HepG2 (cell line): ENCODE results near the gene ADRA2A. TPM values are rescaled to one million over a fixed set of nuclear protein-coding genes. Genes with fewer than 3 reads are reported as not detected.

Experiments
- ASH2L ChIP-seq: fragments of 300-600, 200-600 bp; sonication (generic); IDR thresholded peaks from 2 replicates; pipeline ENCODE4 v1.7.0; 2017; ENCODE audit warnings: low read depth, mild to moderate bottlenecking, moderate library complexity, mixed read lengths, low read length; ENCODE audit not compliant: insufficient read length
- CAMTA2 ChIP-seq: sonication (generic); formaldehyde crosslinking; IDR thresholded peaks from 2 replicates; pipeline ENCODE4 v1.4.0; 2020; ENCODE audit warnings: mild to moderate bottlenecking, missing genetic modification reagents, borderline replicate concordance
- DNMT3B ChIP-seq: conservative IDR thresholded peaks from 2 replicates; pipeline ENCODE4 v1.6.1; 2016; ENCODE audit warnings: missing biosample characterization, control low read depth
- HIC2 ChIP-seq: sonication (generic); formaldehyde crosslinking; IDR thresholded peaks from 2 replicates; pipeline ENCODE4 v1.9.0; 2022; ENCODE audit warnings: low read depth, missing genetic modification reagents
- ISL2 ChIP-seq: sonication (generic); formaldehyde crosslinking; IDR thresholded peaks from 2 replicates; pipeline ENCODE4 v1.5.0; 2020; ENCODE audit warnings: missing genetic modification reagents
- MATR3 ChIP-seq: sonication (generic); formaldehyde crosslinking; IDR thresholded peaks from 2 replicates; pipeline ENCODE4 v1.4.0; 2020; ENCODE audit warnings: missing genetic modification reagents
- PITX1 ChIP-seq: sonication (generic); formaldehyde crosslinking; IDR thresholded peaks from 2 replicates; pipeline ENCODE4 v1.5.1; 2020; ENCODE audit warnings: mild to moderate bottlenecking, missing genetic modification reagents
- PRPF4 ChIP-seq: fragments of 200-400 bp; formaldehyde crosslinking; IDR thresholded peaks from 2 replicates; pipeline ENCODE4 v1.6.1; 2016; ENCODE audit warnings: low read length, low read depth; ENCODE audit not compliant: poor library complexity, severe bottlenecking
- TCF12 ChIP-seq, 2 experiments: fragments of 450-650 bp in 1 of 2; sonication (generic) in 1 of 2; formaldehyde crosslinking in 1 of 2; IDR thresholded peaks; 2 replicates each; pipeline versions ENCODE4 v1.6.1 to v1.8.0; 2017 to 2022; ENCODE audit warnings: antibody characterized with exemption in 1 of 2, mild to moderate bottlenecking in 1 of 2, missing genetic modification reagents in 1 of 2, moderate library complexity in 1 of 2
- YEATS2 ChIP-seq: sonication (generic); formaldehyde crosslinking; IDR thresholded peaks from 2 replicates; pipeline ENCODE4 v1.4.0; 2020; ENCODE audit warnings: missing genetic modification reagents, borderline replicate concordance
- ZNF160 ChIP-seq: sonication (generic); formaldehyde crosslinking; IDR thresholded peaks from 2 replicates; pipeline ENCODE4 v1.8.0; 2022; ENCODE audit warnings: mild to moderate bottlenecking, inconsistent platforms, missing genetic modification reagents
- ZNF75D ChIP-seq: sonication (generic); formaldehyde crosslinking; IDR thresholded peaks from 2 replicates; pipeline ENCODE4 v1.8.1; 2023; ENCODE audit warnings: missing genetic modification reagents, mild to moderate bottlenecking, borderline replicate concordance
- ZNF790 ChIP-seq: sonication (generic); formaldehyde crosslinking; IDR thresholded peaks from 2 replicates; pipeline ENCODE4 v1.8.0; 2022; ENCODE audit warnings: missing genetic modification reagents, mild to moderate bottlenecking, borderline replicate concordance
- ZSCAN5A ChIP-seq: sonication (generic); formaldehyde crosslinking; IDR thresholded peaks from 2 replicates; pipeline ENCODE4 v1.8.0; 2022; ENCODE audit warnings: mild to moderate bottlenecking, missing genetic modification reagents, borderline replicate concordance
- polyA plus RNA-seq, 8 experiments: library from polyadenylated mRNA; depleted of rRNA in 3 of 8; stranded (reverse) in 7 of 8; unstranded in 1 of 8; fragments of >200 nt; fragmentation: Illumina TruSeq in 4 of 8; extraction: Trizol in 4 of 8; gene quantifications; 2 replicates each; pipeline versions ENCODE4 v1.2.1 to v1.2.3, GENCODE V29; 2011 to 2016; ENCODE audit warnings: low read depth in 4 of 8, missing spikeins in 1 of 8, mixed read lengths in 1 of 8; ENCODE audit not compliant: insufficient read depth in 1 of 8
- total RNA-seq, 5 experiments: library from RNA; depleted of rRNA; stranded (reverse); fragments of >200 nt; fragmentation: Illumina TruSeq; extraction: Trizol; gene quantifications; 2 replicates each; pipeline ENCODE4 v1.2.3, GENCODE V29; 2016; ENCODE audit warnings: low read depth in 1 of 5
- TF ChIP-seq, protein P1 (sequence below): IDR thresholded peaks from 2 replicates; pipeline ENCODE4 v1.6.1; 2016; ENCODE audit warnings: mild to moderate bottlenecking

ADRA2A gene
- total and polyA plus RNA-seq, 2 of the 13 experiments (the other 11 are each of a cell fraction or from before 2014, with no cell fraction given) = 0.01 TPM; not detected in 1

GRCh38 chr10:111035542-111035941 is 41.3 kb upstream of the ADRA2A start (continued):
- TF ChIP-seq ZSCAN5A (CRISPR knock-in tag) (no peak), HIC2 (no peak), ZNF160 (no peak), PRPF4 (no peak), MATR3 (CRISPR knock-in tag) (no peak), ISL2 (no peak), CAMTA2 (CRISPR knock-in tag) (no peak), TCF12 (IDR thresholded peaks at IDR 0.05) (no peak), TCF12 (CRISPR knock-in tag; IDR thresholded peaks at IDR 0.05) (no peak), ZNF790 (CRISPR knock-in tag) (no peak), ZNF75D (CRISPR knock-in tag) (no peak), DNMT3B (CRISPR knock-in tag) (no peak), YEATS2 (CRISPR knock-in tag) (no peak), PITX1 (CRISPR knock-in tag) (no peak), ASH2L (no peak)
- TF ChIP-seq, protein P1, sequence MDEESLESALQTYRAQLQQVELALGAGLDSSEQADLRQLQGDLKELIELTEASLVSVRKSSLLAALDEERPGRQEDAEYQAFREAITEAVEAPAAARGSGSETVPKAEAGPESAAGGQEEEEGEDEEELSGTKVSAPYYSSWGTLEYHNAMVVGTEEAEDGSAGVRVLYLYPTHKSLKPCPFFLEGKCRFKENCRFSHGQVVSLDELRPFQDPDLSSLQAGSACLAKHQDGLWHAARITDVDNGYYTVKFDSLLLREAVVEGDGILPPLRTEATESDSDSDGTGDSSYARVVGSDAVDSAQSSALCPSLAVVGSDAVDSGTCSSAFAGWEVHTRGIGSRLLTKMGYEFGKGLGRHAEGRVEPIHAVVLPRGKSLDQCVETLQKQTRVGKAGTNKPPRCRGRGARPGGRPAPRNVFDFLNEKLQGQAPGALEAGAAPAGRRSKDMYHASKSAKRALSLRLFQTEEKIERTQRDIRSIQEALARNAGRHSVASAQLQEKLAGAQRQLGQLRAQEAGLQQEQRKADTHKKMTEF (CRISPR knock-in tag) = no peak
